ENCODE data around the gene ADAMTS8. TPM values are rescaled to one million over a fixed set of nuclear protein-coding genes. Genes with fewer than 3 reads are reported as not detected.

Gene ADAMTS8, protein sequence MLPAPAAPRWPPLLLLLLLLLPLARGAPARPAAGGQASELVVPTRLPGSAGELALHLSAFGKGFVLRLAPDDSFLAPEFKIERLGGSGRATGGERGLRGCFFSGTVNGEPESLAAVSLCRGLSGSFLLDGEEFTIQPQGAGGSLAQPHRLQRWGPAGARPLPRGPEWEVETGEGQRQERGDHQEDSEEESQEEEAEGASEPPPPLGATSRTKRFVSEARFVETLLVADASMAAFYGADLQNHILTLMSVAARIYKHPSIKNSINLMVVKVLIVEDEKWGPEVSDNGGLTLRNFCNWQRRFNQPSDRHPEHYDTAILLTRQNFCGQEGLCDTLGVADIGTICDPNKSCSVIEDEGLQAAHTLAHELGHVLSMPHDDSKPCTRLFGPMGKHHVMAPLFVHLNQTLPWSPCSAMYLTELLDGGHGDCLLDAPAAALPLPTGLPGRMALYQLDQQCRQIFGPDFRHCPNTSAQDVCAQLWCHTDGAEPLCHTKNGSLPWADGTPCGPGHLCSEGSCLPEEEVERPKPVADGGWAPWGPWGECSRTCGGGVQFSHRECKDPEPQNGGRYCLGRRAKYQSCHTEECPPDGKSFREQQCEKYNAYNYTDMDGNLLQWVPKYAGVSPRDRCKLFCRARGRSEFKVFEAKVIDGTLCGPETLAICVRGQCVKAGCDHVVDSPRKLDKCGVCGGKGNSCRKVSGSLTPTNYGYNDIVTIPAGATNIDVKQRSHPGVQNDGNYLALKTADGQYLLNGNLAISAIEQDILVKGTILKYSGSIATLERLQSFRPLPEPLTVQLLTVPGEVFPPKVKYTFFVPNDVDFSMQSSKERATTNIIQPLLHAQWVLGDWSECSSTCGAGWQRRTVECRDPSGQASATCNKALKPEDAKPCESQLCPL
- 0.05 TPM in 1 of 2 replicates, not detected in the other for polyA plus RNA-seq (2011; rRNA removed)
- polyA minus RNA-seq (2011; rRNA and poly(A)+ RNA removed), result not detected in 2 replicates

DNA sequence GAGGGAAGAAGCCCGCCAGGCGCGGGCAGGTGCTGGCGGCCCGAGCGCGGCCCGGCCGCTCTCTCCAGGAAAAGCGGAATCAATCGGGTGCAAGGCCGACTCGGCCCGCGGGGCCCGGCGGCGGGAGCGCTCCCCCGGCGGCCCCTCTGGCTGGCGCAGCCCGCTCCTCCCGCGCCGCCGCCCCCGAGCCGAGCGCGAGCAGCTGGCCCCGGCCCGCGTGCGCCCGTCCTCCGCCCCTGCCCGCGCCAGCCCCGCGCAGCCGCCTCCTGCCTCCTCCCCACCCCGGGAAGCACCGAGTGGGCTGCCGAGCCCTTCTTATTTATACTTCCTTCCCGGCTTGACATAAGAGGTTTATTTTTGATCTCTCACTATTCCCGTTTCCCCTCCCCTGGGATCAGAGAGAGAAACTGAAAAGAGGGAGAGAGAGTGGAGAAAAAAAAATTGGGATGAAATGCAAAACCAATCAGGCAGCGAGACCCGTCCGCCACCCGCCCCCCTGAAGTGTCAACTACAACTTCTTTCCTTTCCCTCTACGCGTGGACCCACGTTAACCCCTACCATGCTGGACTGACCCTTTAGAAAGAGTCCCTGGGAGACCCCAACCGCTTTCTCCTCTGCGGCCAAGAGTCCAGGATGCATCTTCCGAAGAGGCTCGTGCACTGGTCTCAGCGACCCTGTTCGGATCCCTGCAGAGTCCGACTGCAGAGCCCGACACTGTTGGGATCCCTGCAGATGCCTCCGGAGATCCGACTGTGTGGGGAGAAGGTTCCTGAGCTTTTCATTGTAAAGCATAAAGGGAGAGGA is at the start of gene ADAMTS8:
Gene ADAMTS8 (minus strand): TSS at position 294 of the 804 bp plus-strand sequence. CDS start 323 bp downstream, outside the sequence.
- TF ChIP-seq, protein P1, sequence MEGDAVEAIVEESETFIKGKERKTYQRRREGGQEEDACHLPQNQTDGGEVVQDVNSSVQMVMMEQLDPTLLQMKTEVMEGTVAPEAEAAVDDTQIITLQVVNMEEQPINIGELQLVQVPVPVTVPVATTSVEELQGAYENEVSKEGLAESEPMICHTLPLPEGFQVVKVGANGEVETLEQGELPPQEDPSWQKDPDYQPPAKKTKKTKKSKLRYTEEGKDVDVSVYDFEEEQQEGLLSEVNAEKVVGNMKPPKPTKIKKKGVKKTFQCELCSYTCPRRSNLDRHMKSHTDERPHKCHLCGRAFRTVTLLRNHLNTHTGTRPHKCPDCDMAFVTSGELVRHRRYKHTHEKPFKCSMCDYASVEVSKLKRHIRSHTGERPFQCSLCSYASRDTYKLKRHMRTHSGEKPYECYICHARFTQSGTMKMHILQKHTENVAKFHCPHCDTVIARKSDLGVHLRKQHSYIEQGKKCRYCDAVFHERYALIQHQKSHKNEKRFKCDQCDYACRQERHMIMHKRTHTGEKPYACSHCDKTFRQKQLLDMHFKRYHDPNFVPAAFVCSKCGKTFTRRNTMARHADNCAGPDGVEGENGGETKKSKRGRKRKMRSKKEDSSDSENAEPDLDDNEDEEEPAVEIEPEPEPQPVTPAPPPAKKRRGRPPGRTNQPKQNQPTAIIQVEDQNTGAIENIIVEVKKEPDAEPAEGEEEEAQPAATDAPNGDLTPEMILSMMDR (IDR thresholded peaks at IDR 0.05; ENCODE audit: insufficient read depth, low read depth, low read length), result no peak
- ChIA-PET POLR2A (no interaction called here), CTCF (interaction anchor here (0.7 to 12.2 kb wide), 2 partner anchors 142 to 437 kb away, joined by 3 to 421 read pairs; no protein-coding TSS in a partner anchor)
- Histone ChIP-seq H3K27me3 (ENCODE audit: control insufficient read depth, insufficient read depth, low read length) (peaks cover 46% of the 10 kb centered on the region), H3K36me3 (ENCODE audit: control insufficient read depth, insufficient read depth, low read length) (no peaks in the 10 kb centered on the region), H3K4me3 (ENCODE audit: low read depth, low read length) (no peak within 1 kb of the TSS)
- no peak for DNase-seq (ENCODE audit: low read depth)

DNA sequence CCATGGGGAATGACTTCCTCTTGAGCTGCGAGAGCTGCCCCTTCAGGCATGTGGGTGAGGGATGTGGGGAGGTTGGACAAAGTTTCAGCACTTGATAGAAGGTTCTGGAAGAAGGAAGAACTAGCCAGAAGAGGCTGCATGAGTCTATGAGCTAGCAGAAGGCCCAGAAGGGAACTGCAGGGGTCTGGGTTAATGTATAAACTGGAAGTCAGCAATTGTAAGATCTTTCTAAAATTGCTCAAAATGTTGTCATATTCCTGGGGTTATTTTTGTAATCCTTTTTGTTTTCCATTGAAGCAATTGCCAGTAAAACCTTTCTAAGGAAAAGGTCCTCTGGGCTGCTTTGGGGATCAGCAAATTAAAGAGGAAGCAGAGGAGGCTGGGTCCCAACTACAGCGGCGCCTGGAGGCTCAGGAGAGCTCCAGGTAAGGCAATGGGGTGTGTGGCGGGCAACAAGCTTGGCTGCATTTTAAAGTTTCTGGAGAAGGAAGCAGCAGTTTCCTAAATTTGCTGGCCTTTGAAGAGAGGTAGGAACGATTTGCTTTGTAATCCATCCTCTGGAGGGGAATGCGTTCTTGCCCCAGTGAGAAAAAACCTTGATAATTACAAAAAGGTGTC is 49.3 kb upstream of the ADAMTS8 start:
- Histone ChIP-seq H3K27me3 (ENCODE audit: control insufficient read depth, insufficient read depth, low read length) (no peaks in the 10 kb centered on the region), H3K36me3 (ENCODE audit: control insufficient read depth, insufficient read depth, low read length) (peaks cover 2% of the 10 kb centered on the region; the same call in 1 of the 2 replicates), H3K4me3 (ENCODE audit: low read depth, low read length) (no peak overlapping the region)
- CTCF ChIA-PET, result interaction anchor here (0.6 to 3.7 kb wide), 8 partner anchors 24 to 353 kb away, joined by 3 to 11 read pairs (median 3); no protein-coding TSS in a partner anchor
- no peak for DNase-seq (ENCODE audit: low read depth)
- POLR2A ChIA-PET, result no interaction called here
- TF ChIP-seq, protein P1 (IDR thresholded peaks at IDR 0.05; ENCODE audit: insufficient read depth, low read depth, low read length), result no peak

DNA sequence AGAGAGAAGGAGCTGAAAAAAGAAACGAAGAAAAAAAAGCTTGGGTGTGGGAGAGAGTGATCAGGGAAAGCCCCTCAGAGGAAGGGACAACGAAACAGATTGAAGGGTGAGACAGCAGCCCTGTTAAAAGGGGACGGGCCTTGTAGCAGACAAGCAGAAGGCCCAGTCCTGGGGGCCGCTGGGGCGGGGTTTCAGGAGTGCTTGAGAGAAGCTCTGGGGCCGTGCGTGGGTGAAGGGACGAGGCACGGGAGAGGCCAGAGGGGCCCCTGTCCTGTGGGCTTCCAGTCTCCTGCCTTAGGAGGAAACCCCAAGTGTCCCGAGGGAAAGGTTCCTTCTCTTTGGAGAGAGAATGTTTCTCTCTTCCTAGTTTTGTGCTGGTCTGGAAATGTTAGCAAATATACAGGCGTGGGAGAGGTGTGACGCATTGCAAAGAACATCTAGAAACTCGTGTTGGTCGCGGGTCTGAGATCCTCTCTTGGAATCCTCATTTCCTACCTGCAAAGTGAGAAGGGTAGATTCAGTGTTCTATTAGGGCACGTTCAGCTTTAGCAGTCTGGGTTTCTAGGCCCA is 48.6 kb upstream of the ADAMTS8 start:
- TF ChIP-seq, protein P1 (IDR thresholded peaks at IDR 0.05; ENCODE audit: insufficient read depth, low read depth, low read length), result no peak
- CTCF ChIA-PET, result interaction anchor here (0.6 to 3.7 kb wide), 9 partner anchors 13 to 385 kb away, joined by 3 to 11 read pairs (median 3); no protein-coding TSS in a partner anchor
- Histone ChIP-seq H3K4me3 (ENCODE audit: low read depth, low read length) (no peak overlapping the region), H3K36me3 (ENCODE audit: control insufficient read depth, insufficient read depth, low read length) (peaks cover 5% of the 10 kb centered on the region), H3K27me3 (ENCODE audit: control insufficient read depth, insufficient read depth, low read length) (no peaks in the 10 kb centered on the region)
- POLR2A ChIA-PET, result interaction anchor here (0.5 kb wide), 1 partner anchor 12 kb away, joined by 4 read pairs; no protein-coding TSS in a partner anchor
- DNase-seq (ENCODE audit: low read depth), result no peak

DNA sequence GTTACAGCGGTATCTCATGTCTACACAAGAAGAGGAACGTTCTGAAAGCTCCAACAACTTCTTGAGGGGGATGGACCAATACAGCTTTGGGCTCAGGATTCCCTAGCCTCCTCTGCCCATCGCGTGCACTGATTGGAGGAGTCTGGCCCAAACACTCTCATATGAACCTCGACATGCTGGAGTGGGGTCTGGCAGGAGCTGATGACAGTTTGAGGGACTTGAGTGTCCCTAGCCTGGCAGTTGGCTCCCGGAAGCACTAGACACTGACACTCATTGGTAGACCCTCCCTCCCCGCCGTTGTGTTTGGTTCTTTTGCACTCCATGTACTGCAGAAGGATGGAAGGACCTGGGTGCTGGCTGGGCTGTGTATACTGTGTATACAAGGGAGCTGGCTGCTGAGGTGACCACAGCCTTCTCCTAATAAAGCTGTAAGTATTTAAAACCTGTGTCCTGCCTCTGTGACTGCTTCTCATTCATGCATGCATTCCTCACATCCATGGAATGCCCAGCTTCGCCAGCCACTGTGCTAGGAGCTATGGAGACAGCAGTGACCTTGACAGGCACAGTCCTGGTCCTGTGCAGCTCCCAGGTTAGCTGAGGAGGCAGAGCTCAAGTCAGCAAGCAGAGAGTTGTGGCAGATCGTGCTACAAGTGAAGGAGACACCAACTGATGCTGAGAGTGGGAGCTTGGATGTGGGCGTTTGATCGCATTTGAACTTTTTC is 48.0 kb upstream of the ADAMTS8 start:
- CTCF ChIA-PET, result interaction anchor here (0.5 to 3.7 kb wide), 11 partner anchors 11 to 386 kb away, joined by 3 to 11 read pairs (median 3); no protein-coding TSS in a partner anchor
- H3K4me3 ChIP-seq (ENCODE audit: low read depth, low read length), result no peak overlapping the region
- POLR2A ChIA-PET, result interaction anchor here (0.5 kb wide), 1 partner anchor 12 kb away, joined by 4 read pairs; no protein-coding TSS in a partner anchor
- H3K27me3 ChIP-seq (ENCODE audit: control insufficient read depth, insufficient read depth, low read length), result no peaks in the 10 kb centered on the region
- TF ChIP-seq, protein P1 (IDR thresholded peaks at IDR 0.05; ENCODE audit: insufficient read depth, low read depth, low read length), result no peak
- DNase-seq (ENCODE audit: low read depth), result no peak
- H3K36me3 ChIP-seq (ENCODE audit: control insufficient read depth, insufficient read depth, low read length), result peaks cover 11% of the 10 kb centered on the region
